ENCODE measurements around the gene ARL6IP5.

GRCh38 chr3:69058180-69058946 is 26.4 kb upstream of the ARL6IP5 start:
- TF ChIP-seq POLR2A (IDR thresholded peaks at IDR 0.05) (no peak), CTCF (IDR thresholded peaks at IDR 0.05) (no peak)
